ENCODE data around the gene TRABD2B.

TRABD2B gene

GRCh38 chr1:47951545-47952235 is 45.5 kb downstream of the TRABD2B start:
- no peak overlapping the region for H3K4me3 ChIP-seq (ENCODE audit: control insufficient read depth, low read depth, low read length)
- no peak for DNase-seq (ENCODE audit: low read depth)
- TF ChIP-seq, protein P1, sequence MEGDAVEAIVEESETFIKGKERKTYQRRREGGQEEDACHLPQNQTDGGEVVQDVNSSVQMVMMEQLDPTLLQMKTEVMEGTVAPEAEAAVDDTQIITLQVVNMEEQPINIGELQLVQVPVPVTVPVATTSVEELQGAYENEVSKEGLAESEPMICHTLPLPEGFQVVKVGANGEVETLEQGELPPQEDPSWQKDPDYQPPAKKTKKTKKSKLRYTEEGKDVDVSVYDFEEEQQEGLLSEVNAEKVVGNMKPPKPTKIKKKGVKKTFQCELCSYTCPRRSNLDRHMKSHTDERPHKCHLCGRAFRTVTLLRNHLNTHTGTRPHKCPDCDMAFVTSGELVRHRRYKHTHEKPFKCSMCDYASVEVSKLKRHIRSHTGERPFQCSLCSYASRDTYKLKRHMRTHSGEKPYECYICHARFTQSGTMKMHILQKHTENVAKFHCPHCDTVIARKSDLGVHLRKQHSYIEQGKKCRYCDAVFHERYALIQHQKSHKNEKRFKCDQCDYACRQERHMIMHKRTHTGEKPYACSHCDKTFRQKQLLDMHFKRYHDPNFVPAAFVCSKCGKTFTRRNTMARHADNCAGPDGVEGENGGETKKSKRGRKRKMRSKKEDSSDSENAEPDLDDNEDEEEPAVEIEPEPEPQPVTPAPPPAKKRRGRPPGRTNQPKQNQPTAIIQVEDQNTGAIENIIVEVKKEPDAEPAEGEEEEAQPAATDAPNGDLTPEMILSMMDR (conservative IDR thresholded peaks at IDR 0.05; ENCODE audit: control insufficient read depth, insufficient read depth, low read depth, low read length): no peak

GRCh38 chr1:47951026-47951425 is 46.2 kb downstream of the TRABD2B start:
- TF ChIP-seq, protein P1 (conservative IDR thresholded peaks at IDR 0.05; ENCODE audit: control insufficient read depth, insufficient read depth, low read depth, low read length): no peak
- no peak overlapping the region for H3K4me3 ChIP-seq (ENCODE audit: control insufficient read depth, low read depth, low read length)
- DNase-seq (ENCODE audit: low read depth): no peak

DNA sequence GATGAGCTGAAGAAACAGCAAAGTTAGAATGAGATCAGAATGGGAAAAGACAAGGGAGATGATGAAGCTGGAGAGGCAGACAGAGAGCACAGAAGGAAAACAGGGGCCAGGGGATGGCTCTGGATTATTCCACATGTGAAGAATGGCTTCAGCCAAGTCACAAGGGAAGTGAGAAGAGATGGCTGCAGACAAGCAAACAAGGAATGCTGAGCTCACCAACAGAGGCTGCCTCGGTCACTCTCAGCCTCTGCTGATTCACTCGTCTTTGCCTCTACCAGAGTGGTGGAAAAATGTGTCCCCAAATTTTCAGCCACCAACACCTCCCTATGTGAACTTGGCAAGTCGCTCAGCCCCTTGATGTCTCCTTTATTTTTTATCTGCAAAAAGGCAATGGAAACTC is 46.7 kb downstream of the TRABD2B start:
- no peak overlapping the region for H3K4me3 ChIP-seq (ENCODE audit: control insufficient read depth, low read depth, low read length)
- DNase-seq (ENCODE audit: low read depth): no peak
- TF ChIP-seq, protein P1 (conservative IDR thresholded peaks at IDR 0.05; ENCODE audit: control insufficient read depth, insufficient read depth, low read depth, low read length): no peak

DNA sequence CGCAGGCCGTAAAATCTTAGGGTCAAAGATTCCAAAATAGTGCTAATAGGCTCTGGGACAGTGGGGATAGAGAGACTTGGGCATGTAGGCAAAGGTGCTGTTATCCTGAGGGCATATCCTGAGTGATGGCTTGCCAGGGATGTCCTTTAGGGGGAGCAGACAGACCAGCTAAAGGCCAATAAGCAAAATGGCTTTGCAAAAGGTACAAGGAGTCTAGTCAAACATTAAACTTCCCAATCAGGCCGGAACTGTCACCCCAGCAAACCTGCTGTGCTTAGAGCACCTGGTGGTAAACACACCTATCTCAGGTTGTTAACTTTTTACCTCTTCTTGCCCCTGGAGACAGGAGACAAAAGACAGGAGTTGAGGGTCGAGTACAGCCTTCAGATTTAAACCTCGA is 49.1 kb downstream of the TRABD2B start:
- no peak overlapping the region for H3K4me3 ChIP-seq (ENCODE audit: control insufficient read depth, low read depth, low read length)
- peak; percentile 23 for DNase-seq (ENCODE audit: low read depth)
- TF ChIP-seq, protein P1 (conservative IDR thresholded peaks at IDR 0.05; ENCODE audit: control insufficient read depth, insufficient read depth, low read depth, low read length): peak; percentile 41

DNA sequence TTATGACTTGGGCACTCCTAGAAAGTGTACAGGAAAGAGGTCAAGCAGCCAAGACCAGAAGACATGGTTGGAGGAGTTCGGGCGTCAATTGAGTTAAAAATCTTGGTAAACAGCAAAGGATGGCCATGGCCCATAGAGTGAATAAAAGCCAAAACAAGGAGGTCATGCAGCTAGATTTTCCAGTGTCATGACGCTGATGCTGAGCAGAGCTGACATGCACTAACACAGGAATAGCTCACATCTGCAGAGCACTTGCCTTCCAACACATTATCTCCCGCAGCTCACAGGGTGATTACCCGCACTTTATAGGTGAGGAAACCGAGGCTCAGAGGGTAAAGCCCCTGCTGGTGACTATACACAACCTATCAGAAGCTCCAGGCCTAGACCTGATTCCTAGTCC is 49.7 kb downstream of the TRABD2B start:
- H3K4me3 ChIP-seq (ENCODE audit: control insufficient read depth, low read depth, low read length): no peak overlapping the region
- no peak for DNase-seq (ENCODE audit: low read depth)
- TF ChIP-seq, protein P1 (conservative IDR thresholded peaks at IDR 0.05; ENCODE audit: control insufficient read depth, insufficient read depth, low read depth, low read length): no peak

- TF ChIP-seq, protein P1 (conservative IDR thresholded peaks at IDR 0.05; ENCODE audit: control insufficient read depth, insufficient read depth, low read depth, low read length): no peak
- no peak for DNase-seq (ENCODE audit: low read depth)
- no peak overlapping the region for H3K4me3 ChIP-seq (ENCODE audit: control insufficient read depth, low read depth, low read length)
Observed at GRCh38 chr1:47944561-47944960, 52.6 kb downstream of the TRABD2B start.

DNA sequence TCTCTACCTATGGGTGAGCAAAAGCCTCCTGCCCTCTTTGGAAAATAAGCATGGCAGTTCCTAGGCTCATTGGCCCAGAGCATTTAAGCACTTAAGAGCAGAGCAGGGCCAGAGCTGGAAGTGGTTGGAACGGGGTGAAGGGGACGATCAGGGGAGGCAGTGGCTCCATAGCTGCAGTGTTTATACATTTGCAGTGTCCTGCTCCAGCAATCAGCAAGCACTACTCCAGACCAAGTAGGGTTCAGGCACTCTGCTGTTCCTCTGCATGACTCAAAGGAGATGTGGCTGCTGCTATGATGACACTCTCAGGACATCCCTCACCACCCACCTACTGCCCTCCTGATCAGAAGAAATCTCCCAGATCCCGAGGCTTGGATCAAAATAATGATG is 55.0 kb downstream of the TRABD2B start:
- DNase-seq (ENCODE audit: low read depth): no peak
- TF ChIP-seq, protein P1 (conservative IDR thresholded peaks at IDR 0.05; ENCODE audit: control insufficient read depth, insufficient read depth, low read depth, low read length): no peak
- no peak overlapping the region for H3K4me3 ChIP-seq (ENCODE audit: control insufficient read depth, low read depth, low read length)
